HG03064 (cell line): ENCODE measurements around the gene BSPH1.
"Not testable (repeated sequence)": the region's sequence is repeated elsewhere in the genome, so short reads cannot be mapped to it uniquely, and the experiment has no call there.

Source experiments
- ATAC-seq: cut with Tn5 transposase; IDR thresholded peaks from one replicate; pipeline ENCODE4 v1.9.1; 2021; ENCODE audit warnings: low read depth; ENCODE audit not compliant: unreplicated experiment

Gene BSPH1

GRCh38 chr19:47928581-47928980 is 63.4 kb downstream of the BSPH1 start:
- not testable (repeated sequence) for ATAC-seq

GRCh38 chr19:47920107-47920506 is 71.9 kb downstream of the BSPH1 start:
- ATAC-seq: not testable (repeated sequence)
